Gastrocnemius medialis (tissue), 4 donors: ENCODE measurements around the gene CPNE5. TPM values are rescaled to one million over a fixed set of nuclear protein-coding genes. Genes with fewer than 3 reads are reported as not detected.
A peak's percentile ranks its signal among the peaks of the same experiment; 100 is the strongest.

Experiments
- ATAC-seq, 2 donors: fragments of 150-250 bp; one replicate each; pipeline ENCODE4 v1.9.1; 2016
- DNase-seq, 2 donors: peaks; one replicate each; pipeline ENCODE4 v3.0.0-alpha.2; 2019
- H3K27ac ChIP-seq, 4 donors: fragments of 200-600 bp; sonication (generic); 1 replicate in 1 of 4; 2 replicates in 3 of 4; pipeline ENCODE4 v1.5.1; 2016 to 2018; ENCODE audit warnings: mild to moderate bottlenecking in 2 of 4, moderate library complexity in 1 of 4
- H3K27me3 ChIP-seq, 3 donors: fragments of 200-600 bp; sonication (generic) in 2 of 3; 1 replicate in 1 of 3; 2 replicates in 2 of 3; pipeline versions ENCODE4 v1.5.1 to v1.6.0; 2016 to 2019; ENCODE audit warnings: mild to moderate bottlenecking in 1 of 3, moderate library complexity in 1 of 3
- H3K36me3 ChIP-seq, 2 donors: fragments of 200-600 bp; sonication (generic) in 1 of 2; one replicate each; pipeline ENCODE4 v1.5.1; 2017 to 2018
- H3K4me1 ChIP-seq, 2 donors: fragments of 200-600 bp; sonication (generic) in 1 of 2; one replicate each; pipeline ENCODE4 v1.5.1; 2016 to 2017; ENCODE audit warnings: mild to moderate bottlenecking in 2 of 2
- H3K4me3 ChIP-seq, 4 donors: fragments of 200-600 bp; sonication (generic) in 3 of 4; 1 replicate in 1 of 4; 2 replicates in 3 of 4; pipeline ENCODE4 v1.5.1; 2016 to 2019; ENCODE audit warnings: mild to moderate bottlenecking in 2 of 4
- H3K9me3 ChIP-seq, 3 donors: fragments of 200-600 bp; sonication (generic) in 2 of 3; 1 replicate in 1 of 3; 2 replicates in 2 of 3; pipeline ENCODE4 v1.5.1; 2016 to 2019
- CTCF ChIP-seq, 5 experiments: fragments of 450-650 bp in 3 of 5; fragments of 200-600 bp in 2 of 5; sonication (generic) in 2 of 5; IDR thresholded peaks in 4 of 5; conservative IDR thresholded peaks in 1 of 5; 1 replicate in 4 of 5; 2 replicates in 1 of 5; pipeline ENCODE4 v1.5.1; 2016 to 2019; ENCODE audit warnings: antibody characterized with exemption in 5 of 5, mild to moderate bottlenecking in 3 of 5, moderate library complexity in 3 of 5
- POLR2A ChIP-seq, 2 donors: fragments of 450-650 bp; IDR thresholded peaks; one replicate each; pipeline ENCODE4 v1.6.1; 2017; ENCODE audit warnings: antibody characterized with exemption in 2 of 2, mild to moderate bottlenecking in 2 of 2, moderate library complexity in 2 of 2
- in situ Hi-C, 4 donors: fragments of 200-750 bp; cut with MboI; loops; one replicate each; pipeline versions ENCODE4 v1.15.0 to v1.8.0; 2017; ENCODE audit warnings: low sequenced_read_pairs in 4 of 4
- intact Hi-C: fragments of 100-400 bp; cut with DNase I; formaldehyde crosslinking; loops from one replicate; pipeline ENCODE4 v1.15.1; 2023; ENCODE audit warnings: low total_unique reads
- total RNA-seq, 4 donors: library from RNA; depleted of rRNA; stranded (reverse); fragments of >200 nt; gene quantifications; one replicate each; pipeline versions ENCODE4 v1.1.0 to v1.2.3, GENCODE V29; 2016

The CPNE5 gene
- total RNA-seq, 4 donors from 2014 or later: 0.11 TPM; not detected in 3

GRCh38 chr6:36762123-36762522 is 77.1 kb downstream of the CPNE5 start:
- H3K36me3 ChIP-seq: no peaks in the 10 kb centered on the region
- intact Hi-C loops: loop anchor here (10.0 kb wide), 1 partner anchor 337 kb away; no protein-coding TSS in a partner anchor
- no peaks in the 10 kb centered on the region for H3K9me3 ChIP-seq
- H3K27me3 ChIP-seq: no peaks in the 10 kb centered on the region
- H3K27ac ChIP-seq: no peak overlapping the region
- no peak for TF ChIP-seq CTCF (IDR thresholded peaks at IDR 0.05 in 4 of 5, conservative IDR thresholded peaks at IDR 0.05 in 1 of 5)
- no peak for TF ChIP-seq POLR2A (IDR thresholded peaks at IDR 0.05)
- peaks cover 0 to 3% of the 10 kb centered on the region in 2 donors for H3K4me1 ChIP-seq
- ATAC-seq (no peak), DNase-seq (no peak)
- in situ Hi-C loops: loop anchor here in 2 of 4 donors (25.0 kb wide), 1 partner anchor 250 kb away; the partner anchor contains the start of gene FGD2 (in 2 of the 2)
- no peak overlapping the region for H3K4me3 ChIP-seq

GRCh38 chr6:36760685-36761435 is 78.4 kb downstream of the CPNE5 start:
- Histone ChIP-seq H3K4me1 (peaks cover 0 to 3% of the 10 kb centered on the region in 2 donors), H3K4me3 (no peak overlapping the region), H3K9me3 (no peaks in the 10 kb centered on the region), H3K27me3 (no peaks in the 10 kb centered on the region), H3K27ac (no peak overlapping the region), H3K36me3 (no peaks in the 10 kb centered on the region)
- in situ Hi-C loops (loop anchor here in 2 of 4 donors (25.0 kb wide), 1 partner anchor 251 kb away; the partner anchor contains the start of gene FGD2 (in 2 of the 2)), intact Hi-C loops (loop anchor here (10.0 kb wide), 1 partner anchor 336 kb away; no protein-coding TSS in a partner anchor)
- TF ChIP-seq POLR2A (IDR thresholded peaks at IDR 0.05): no peak
- TF ChIP-seq CTCF (IDR thresholded peaks at IDR 0.05 in 4 of 5, conservative IDR thresholded peaks at IDR 0.05 in 1 of 5): no peak
- DNase-seq (no peak), ATAC-seq (no peak)

- intact Hi-C loops: loop anchor here (1.0 to 10.0 kb wide), 3 partner anchors 136 to 314 kb away; partner anchors contain the start of genes KCTD20, PXT1 and STK38
- no peaks in the 10 kb centered on the region for H3K36me3 ChIP-seq
- peaks cover 0 to 3% of the 10 kb centered on the region in 2 donors for H3K4me1 ChIP-seq
- H3K4me3 ChIP-seq: no peak overlapping the region
- H3K27me3 ChIP-seq: no peaks in the 10 kb centered on the region
- ATAC-seq (peak; percentile 89 to 92), DNase-seq (peak; percentile 68 to 73)
- H3K27ac ChIP-seq: no peak overlapping the region
- TF ChIP-seq POLR2A (IDR thresholded peaks at IDR 0.05): no peak
- peak; percentile 91 to 100 (median 95) for TF ChIP-seq CTCF (IDR thresholded peaks at IDR 0.05 in 4 of 5, conservative IDR thresholded peaks at IDR 0.05 in 1 of 5)
- H3K9me3 ChIP-seq: no peaks in the 10 kb centered on the region
- in situ Hi-C loops: loop anchor here (5.0 to 25.0 kb wide), 4 partner anchors 134 to 253 kb away; partner anchors contain the start of gene FGD2 (in 2 of the 4)
Observed at GRCh38 chr6:36759148-36759759, 80.0 kb downstream of the CPNE5 start.

- in situ Hi-C loops: loop anchor here (5.0 to 25.0 kb wide), 4 partner anchors 134 to 254 kb away; partner anchors contain the start of gene FGD2 (in 2 of the 4)
Observed at GRCh38 chr6:36758516-36759147, 80.6 kb downstream of the CPNE5 start.

More at GRCh38 chr6:36758516-36759147, 80.6 kb downstream of the CPNE5 start:
- DNase-seq (no peak), ATAC-seq (peak; percentile 18 to 28)
- TF ChIP-seq POLR2A (IDR thresholded peaks at IDR 0.05): no peak
- TF ChIP-seq CTCF (IDR thresholded peaks at IDR 0.05 in 4 of 5, conservative IDR thresholded peaks at IDR 0.05 in 1 of 5): no peak
- no peak overlapping the region for H3K27ac ChIP-seq
- H3K27me3 ChIP-seq: no peaks in the 10 kb centered on the region
- intact Hi-C loops: loop anchor here (1.0 to 10.0 kb wide), 3 partner anchors 135 to 314 kb away; partner anchors contain the start of genes KCTD20, PXT1 and STK38
- no peaks in the 10 kb centered on the region for H3K9me3 ChIP-seq
- H3K4me1 ChIP-seq: peaks cover 3 to 6% of the 10 kb centered on the region in 2 donors
- no peak overlapping the region for H3K4me3 ChIP-seq
- H3K36me3 ChIP-seq: no peaks in the 10 kb centered on the region
